Colonic mucosa (tissue), 4 donors: ENCODE data around the gene TES. TPM values are rescaled to one million over a fixed set of nuclear protein-coding genes. Genes with fewer than 3 reads are reported as not detected.
"Not testable (repeated sequence)": the region's sequence is repeated elsewhere in the genome, so short reads cannot be mapped to it uniquely, and the experiment has no call there.

Experiments used
- DNase-seq: peaks from one replicate; pipeline ENCODE4 v3.0.0-alpha.2; 2020
- H3K27ac ChIP-seq: fragments of 200-600 bp; one replicate; pipeline ENCODE4 v1.8.0; 2021
- H3K27me3 ChIP-seq: fragments of 200-600 bp; one replicate; pipeline ENCODE4 v1.8.0; 2021
- H3K36me3 ChIP-seq: fragments of 200-600 bp; one replicate; pipeline ENCODE4 v1.8.0; 2021
- H3K4me1 ChIP-seq: fragments of 200-600 bp; one replicate; pipeline ENCODE4 v1.8.0; 2021; ENCODE audit warnings: mild to moderate bottlenecking
- H3K4me3 ChIP-seq: fragments of 200-600 bp; one replicate; pipeline ENCODE4 v1.8.0; 2021
- H3K9ac ChIP-seq, 2 donors: one replicate each; pipeline ENCODE4 v1.7.0; 2013; ENCODE audit warnings: control low read depth in 2 of 2, low read depth in 2 of 2, low read length in 2 of 2
- H3K9me3 ChIP-seq: fragments of 200-600 bp; one replicate; pipeline ENCODE4 v1.8.0; 2021
- CTCF ChIP-seq: fragments of 200-600 bp; IDR thresholded peaks from one replicate; pipeline ENCODE4 v1.8.0; 2022; ENCODE audit warnings: antibody characterized with exemption, mild to moderate bottlenecking
- intact Hi-C: fragments of 100-400 bp; cut with DNase I; formaldehyde crosslinking; loops from one replicate; pipeline ENCODE4 v1.14.1; 2022
- total RNA-seq, 2 donors: library from RNA; stranded (reverse); fragmentation: NEBNext Ultra II Directional in 1 of 2; extraction: Animal tissue kit (Norgen Biotek cat#: 25700) in 1 of 2; gene quantifications; one replicate each; pipeline ENCODE4 v1.2.1, GENCODE V29; 2021
- donor health status: healthy.
- donor health status: DM: no; HTN: no; CAD: no.
- donor health status: DM: no; HTN: no; CAD: no.

TES gene
- total RNA-seq, 2 donors from 2014 or later: 75.1 to 142 TPM

DNA sequence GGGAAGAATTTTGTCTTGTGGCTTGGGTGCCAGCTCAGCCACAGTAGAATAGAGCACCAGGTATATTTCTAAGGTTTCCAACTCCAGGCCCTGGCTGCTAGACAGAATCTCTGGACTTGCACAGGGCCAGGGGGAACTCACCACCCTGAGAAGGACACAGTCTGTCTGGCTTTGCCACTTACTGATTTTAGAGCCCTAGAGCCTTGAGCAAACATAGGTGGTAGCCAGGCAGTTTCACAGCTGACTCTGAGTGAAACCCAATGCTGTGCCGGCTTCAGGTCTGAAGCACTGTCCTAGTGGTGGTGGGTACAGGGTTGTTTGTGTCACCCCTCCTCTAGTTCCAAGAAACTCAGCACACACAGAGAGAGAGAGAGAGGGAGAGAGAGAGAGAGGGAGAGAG lies 81.6 kb downstream of the TES start:
- Histone ChIP-seq H3K9me3 (no peaks in the 10 kb centered on the region), H3K9ac (no peak overlapping the region), H3K4me3 (no peak overlapping the region), H3K27ac (no peak overlapping the region), H3K36me3 (no peaks in the 10 kb centered on the region), H3K27me3 (no peaks in the 10 kb centered on the region), H3K4me1 (no peaks in the 10 kb centered on the region)
- DNase-seq: no peak
- no peak for TF ChIP-seq CTCF
- intact Hi-C loops: no loop called here

GRCh38 chr7:116292381-116292780 lies 82.0 kb downstream of the TES start:
- Histone ChIP-seq H3K4me1 (no peaks in the 10 kb centered on the region), H3K4me3 (no peak overlapping the region), H3K27ac (no peak overlapping the region), H3K9ac (no peak overlapping the region), H3K9me3 (no peaks in the 10 kb centered on the region), H3K27me3 (no peaks in the 10 kb centered on the region), H3K36me3 (no peaks in the 10 kb centered on the region)
- DNase-seq: no peak
- TF ChIP-seq CTCF: no peak
- intact Hi-C loops: no loop called here

DNA sequence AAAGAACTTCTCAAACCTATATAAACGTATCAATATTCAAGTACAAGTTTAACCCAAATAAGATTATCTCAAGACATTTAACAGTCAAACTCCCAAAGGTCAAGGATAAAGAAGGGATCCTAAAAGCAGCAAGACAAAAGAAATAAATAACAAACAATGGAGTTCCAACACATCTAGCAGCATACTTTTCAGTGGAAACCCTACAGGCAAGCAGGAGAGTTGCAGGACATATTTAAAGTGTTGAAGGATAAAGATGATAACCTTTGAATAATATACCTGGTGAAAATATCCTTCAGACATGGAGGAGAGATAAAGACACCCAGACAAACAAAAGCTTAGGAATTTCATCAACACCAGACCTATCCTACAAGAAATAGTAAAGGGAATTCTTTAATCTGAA lies 82.8 kb downstream of the TES start:
- intact Hi-C loops: no loop called here
- no peak for DNase-seq
- Histone ChIP-seq H3K27me3 (no peaks in the 10 kb centered on the region), H3K4me3 (no peak overlapping the region), H3K4me1 (no peaks in the 10 kb centered on the region), H3K9me3 (no peaks in the 10 kb centered on the region), H3K9ac (no peak overlapping the region), H3K27ac (no peak overlapping the region), H3K36me3 (no peaks in the 10 kb centered on the region)
- TF ChIP-seq CTCF: no peak

GRCh38 chr7:116293633-116294032 lies 83.3 kb downstream of the TES start:
- no peaks in the 10 kb centered on the region for H3K36me3 ChIP-seq
- no peak for DNase-seq
- no peaks in the 10 kb centered on the region for H3K4me1 ChIP-seq
- no peak overlapping the region for H3K9ac ChIP-seq
- H3K9me3 ChIP-seq: no peaks in the 10 kb centered on the region
- H3K27ac ChIP-seq: no peak overlapping the region
- no peak overlapping the region for H3K4me3 ChIP-seq
- no peaks in the 10 kb centered on the region for H3K27me3 ChIP-seq
- intact Hi-C loops: no loop called here
- no peak for TF ChIP-seq CTCF

- DNase-seq, H3K4me1 ChIP-seq, H3K9ac ChIP-seq, intact Hi-C loops, H3K36me3 ChIP-seq, H3K4me3 ChIP-seq, H3K9me3 ChIP-seq, H3K27ac ChIP-seq, H3K27me3 ChIP-seq: not testable (repeated sequence)
These were observed 85.6 kb downstream of the TES start for GRCh38 chr7:116295903-116296302.

DNA sequence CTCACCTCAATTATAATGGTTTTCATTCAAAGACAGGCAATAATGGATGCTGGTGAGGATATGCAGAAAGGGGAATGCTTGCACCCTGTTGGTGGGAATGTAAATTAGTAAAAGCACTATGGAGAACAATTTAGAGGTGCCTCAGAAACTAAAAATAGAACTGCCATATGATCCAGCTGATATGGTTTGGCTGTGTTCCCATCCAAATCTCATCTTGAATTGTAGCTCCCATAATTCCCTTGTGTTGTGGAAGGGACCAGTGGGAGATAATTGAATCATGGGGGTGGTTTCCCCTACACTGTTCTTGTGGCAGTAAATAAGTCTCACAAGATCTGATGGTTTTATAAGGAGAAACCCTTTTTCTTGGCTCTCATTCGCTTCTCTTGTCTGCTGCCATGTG lies 87.7 kb downstream of the TES start:
- H3K9ac ChIP-seq: no peak overlapping the region
- H3K27me3 ChIP-seq: no peaks in the 10 kb centered on the region
- DNase-seq: no peak
- no peak overlapping the region for H3K4me3 ChIP-seq
- intact Hi-C loops: no loop called here
- TF ChIP-seq CTCF: no peak
- no peaks in the 10 kb centered on the region for H3K4me1 ChIP-seq
- no peaks in the 10 kb centered on the region for H3K9me3 ChIP-seq
- no peaks in the 10 kb centered on the region for H3K36me3 ChIP-seq
- no peak overlapping the region for H3K27ac ChIP-seq
